ENCODE measurements around the gene PFDN6. TPM values are rescaled to one million over a fixed set of nuclear protein-coding genes. Genes with fewer than 3 reads are reported as not detected.

PFDN6 gene
- total and polyA plus RNA-seq, 2 of the 13 experiments (the other 11 are each of a cell fraction or from before 2014, with no cell fraction given), result 75.5 to 87.0 TPM

GRCh38 chr6:33288141-33288920 is 1.1 kb upstream of the PFDN6 start (continued):
- TF ChIP-seq ZNF878 (CRISPR knock-in tag; IDR thresholded peaks at IDR 0.05) (no peak), LRRFIP1 (CRISPR knock-in tag; conservative IDR thresholded peaks at IDR 0.05) (no peak), GZF1 (CRISPR knock-in tag; IDR thresholded peaks at IDR 0.05) (no peak), PAXIP1 (CRISPR knock-in tag; conservative IDR thresholded peaks at IDR 0.05) (no peak), RARG (CRISPR knock-in tag; IDR thresholded peaks at IDR 0.05; ENCODE audit: low read depth) (no peak), ZNF253 (CRISPR knock-in tag; IDR thresholded peaks at IDR 0.05; ENCODE audit: borderline replicate concordance) (peak; percentile 73; the same call in 1 of the 2 replicates), TFE3 (CRISPR knock-in tag; IDR thresholded peaks at IDR 0.05) (no peak), ZNF644 (CRISPR knock-in tag; IDR thresholded peaks at IDR 0.05; ENCODE audit: low read depth) (no peak), FOXP4 (CRISPR knock-in tag; IDR thresholded peaks at IDR 0.05) (no peak), ZNF619 (CRISPR knock-in tag; IDR thresholded peaks at IDR 0.05) (no peak), SIN3B (IDR thresholded peaks at IDR 0.05; ENCODE audit: low read length) (no peak), ZBTB25 (CRISPR knock-in tag; IDR thresholded peaks at IDR 0.05) (no peak; the same call in 1 of the 2 replicates), ZNF800 (CRISPR knock-in tag; IDR thresholded peaks at IDR 0.05) (no peak), ARHGAP35 (CRISPR knock-in tag; IDR thresholded peaks at IDR 0.05; ENCODE audit: borderline replicate concordance) (no peak), TP53 (CRISPR knock-in tag; conservative IDR thresholded peaks at IDR 0.05) (no peak), ZNF431 (CRISPR knock-in tag; IDR thresholded peaks at IDR 0.05; ENCODE audit: borderline replicate concordance, low read depth) (no peak)
